HCT116 (cell line): ENCODE results near the gene PLCH2. TPM values are rescaled to one million over a fixed set of nuclear protein-coding genes. Genes with fewer than 3 reads are reported as not detected.

Experiments used
- ATAC-seq: fragments of 200-7000 bp; cut with Tn5 transposase; 2 replicates; pipeline ENCODE4 v1.9.1; 2020; ENCODE audit warnings: mild to moderate bottlenecking, moderate library complexity
- BruUV-seq: library from RNA; stranded (reverse); fragments of 400-500 nt; replicated peaks from 2 replicates; lab custom pipeline; 2021; lab: Mats Ljungman, UMichigan
- CTCF ChIA-PET: fragments of 300-600 bp; sonication (Branson Sonifier 250); formaldehyde crosslinking; loops from one replicate; lab custom pipeline; 2021; ENCODE audit warnings: antibody characterized with exemption; lab: Charles Lee
- POLR2A ChIA-PET: fragments of 300-600, 350-600 bp; sonication (Branson Sonifier 250); formaldehyde crosslinking; loops from one replicate; lab custom pipeline; 2021; ENCODE audit warnings: antibody characterized with exemption; lab: Charles Lee
- RAD21 ChIA-PET, 2 experiments: fragments of 300-600 bp; sonication (Branson Sonifier 250); formaldehyde crosslinking; loops; one replicate each; lab custom pipeline; 2023; ENCODE audit warnings: low total read pairs in 2 of 2; ENCODE audit not compliant: uncharacterized antibody in 2 of 2, unreplicated experiment in 2 of 2, low non-redundant PET in 1 of 2; lab: Charles Lee
- DNase-seq: peaks from one replicate; pipeline ENCODE4 v3.0.0-alpha.2; 2010; ENCODE audit warnings: low read depth, low spot score
- H2AFZ ChIP-seq: fragments of 200-600 bp; shearing (Covaris generic), sonication (generic); 2 replicates; pipeline ENCODE4 v1.6.1; 2017; ENCODE audit warnings: low read depth, mixed run types, mixed read lengths, antibody characterized with exemption, low read length; ENCODE audit not compliant: poor library complexity, severe bottlenecking
- H3K27ac ChIP-seq: 2 replicates; pipeline ENCODE4 v1.5.1; 2012; ENCODE audit warnings: low read depth, low read length
- H3K27me3 ChIP-seq: fragments of 200-600 bp; sonication (generic); 2 replicates; pipeline ENCODE4 v1.6.1; 2016; ENCODE audit warnings: mixed run types, low read length, mixed read lengths; ENCODE audit not compliant: insufficient read depth
- H3K36me3 ChIP-seq, 2 experiments: fragments of 200-500 bp in 1 of 2; fragments of 200-600 bp in 1 of 2; sonication (Bioruptor generic) in 1 of 2; sonication (generic) in 1 of 2; 2 replicates each; pipeline versions ENCODE4 v1.5.1 to v1.6.1; 2014 to 2016; ENCODE audit warnings: low read length in 2 of 2, inconsistent platforms in 1 of 2, mixed read lengths in 1 of 2, mixed run types in 1 of 2; ENCODE audit not compliant: insufficient read depth in 2 of 2, control insufficient read depth in 1 of 2
- H3K4me1 ChIP-seq, 2 experiments: fragments of 200-600 bp in 1 of 2; sonication (generic) in 1 of 2; 2 replicates each; pipeline versions ENCODE4 v1.5.1 to v1.6.1; 2012 to 2017; ENCODE audit warnings: low read length in 2 of 2, inconsistent platforms in 1 of 2, mild to moderate bottlenecking in 1 of 2, mixed read lengths in 1 of 2, mixed run types in 1 of 2, moderate library complexity in 1 of 2; ENCODE audit not compliant: insufficient read depth in 2 of 2, control insufficient read depth in 1 of 2
- H3K4me2 ChIP-seq: fragments of 200-600 bp; sonication (generic); 2 replicates; pipeline ENCODE4 v1.6.1; 2017; ENCODE audit warnings: mixed run types, low read length, mixed read lengths
- H3K4me3 ChIP-seq, 2 experiments: fragments of 200-600 bp in 1 of 2; sonication (generic) in 1 of 2; replicated peaks in 1 of 2; 2 replicates each; pipeline ENCODE4 v1.5.1; 2011 to 2016; ENCODE audit warnings: low read length in 2 of 2, control low read depth in 1 of 2, low read depth in 1 of 2, mild to moderate bottlenecking in 1 of 2, mixed read lengths in 1 of 2, mixed run types in 1 of 2
- H3K79me2 ChIP-seq: fragments of 200-600 bp; sonication (generic); 2 replicates; pipeline ENCODE4 v1.6.1; 2017; ENCODE audit warnings: mild to moderate bottlenecking, mixed run types, low read length, moderate library complexity, mixed read lengths; ENCODE audit not compliant: insufficient read depth
- H3K9ac ChIP-seq: fragments of 200-600 bp; sonication (generic); 2 replicates; pipeline ENCODE4 v1.6.1; 2016; ENCODE audit warnings: low read length, mixed read lengths
- H3K9me2 ChIP-seq: fragments of 200-600 bp; sonication (generic), shearing (Covaris generic); 2 replicates; pipeline ENCODE4 v1.6.1; 2017; ENCODE audit warnings: mixed run types, mild to moderate bottlenecking, moderate library complexity; ENCODE audit not compliant: insufficient read depth
- H3K9me3 ChIP-seq, 2 experiments: fragments of 200-500 bp in 1 of 2; fragments of 200-600 bp in 1 of 2; sonication (Bioruptor generic) in 1 of 2; sonication (generic) in 1 of 2; 2 replicates each; pipeline ENCODE4 v1.6.1; 2014 to 2017; ENCODE audit warnings: low read length in 2 of 2, mixed read lengths in 2 of 2, inconsistent platforms in 1 of 2, low read depth in 1 of 2, mild to moderate bottlenecking in 1 of 2, mixed run types in 1 of 2, moderate library complexity in 1 of 2; ENCODE audit not compliant: control insufficient read depth in 1 of 2, insufficient read depth in 1 of 2
- H4K20me1 ChIP-seq: fragments of 200-600 bp; sonication (generic), shearing (Covaris generic); 2 replicates; pipeline ENCODE4 v1.6.1; 2017; ENCODE audit warnings: mixed run types, mild to moderate bottlenecking, moderate library complexity; ENCODE audit not compliant: insufficient read depth
- CBX3 ChIP-seq: IDR thresholded peaks from 2 replicates; pipeline ENCODE4 v1.6.1; 2012; ENCODE audit warnings: low read depth
- EGR1 ChIP-seq: IDR thresholded peaks from 2 replicates; pipeline ENCODE4 v1.6.1; 2012; ENCODE audit warnings: low read depth
- EZH2phosphoT487 ChIP-seq: fragments of 200-600 bp; IDR thresholded peaks from 2 replicates; pipeline ENCODE4 v1.6.1; 2018; ENCODE audit warnings: antibody characterized with exemption, borderline replicate concordance
- JUND ChIP-seq: IDR thresholded peaks from 2 replicates; pipeline ENCODE4 v1.6.1; 2012
- POLR2AphosphoS5 ChIP-seq: IDR thresholded peaks from 2 replicates; pipeline ENCODE4 v1.6.1; 2011; ENCODE audit warnings: mild to moderate bottlenecking, low read depth, low read length, moderate library complexity
- RAD21 ChIP-seq: IDR thresholded peaks from 2 replicates; pipeline ENCODE4 v1.6.1; 2012; ENCODE audit warnings: low read depth, mild to moderate bottlenecking
- TCF7L2 ChIP-seq: IDR thresholded peaks from 2 replicates; pipeline ENCODE4 v1.7.0; 2011; ENCODE audit warnings: borderline replicate concordance, inconsistent platforms; ENCODE audit not compliant: insufficient read depth, insufficient read length; ENCODE audit errors: extremely low read depth
- YY1 ChIP-seq: IDR thresholded peaks from 2 replicates; pipeline ENCODE4 v1.6.1; 2011; ENCODE audit warnings: low read length, low read depth, moderate library complexity, mild to moderate bottlenecking; ENCODE audit not compliant: insufficient replicate concordance; ENCODE audit errors: extremely low read depth
- intact Hi-C: fragments of 100-400 bp; cut with micrococcal nuclease; formaldehyde crosslinking; loops from 2 replicates; pipeline ENCODE4 v1.10.0; 2022
- total RNA-seq: library from RNA; stranded (reverse); gene quantifications from one replicate; pipeline ENCODE4 v1.2.1, GENCODE V29; 2021; ENCODE audit not compliant: unreplicated experiment
- TF ChIP-seq, protein P1 (sequence below): IDR thresholded peaks from 2 replicates; pipeline ENCODE4 v1.6.1; 2011; ENCODE audit warnings: mild to moderate bottlenecking, low read length, moderate library complexity; ENCODE audit not compliant: insufficient replicate concordance; ENCODE audit errors: extremely low read depth
- TF ChIP-seq, protein P2 (sequence below): IDR thresholded peaks from 2 replicates; pipeline ENCODE4 v1.6.1; 2012

PLCH2 gene
- total RNA-seq, 1 experiment from 2014 or later = 2.0 TPM

DNA sequence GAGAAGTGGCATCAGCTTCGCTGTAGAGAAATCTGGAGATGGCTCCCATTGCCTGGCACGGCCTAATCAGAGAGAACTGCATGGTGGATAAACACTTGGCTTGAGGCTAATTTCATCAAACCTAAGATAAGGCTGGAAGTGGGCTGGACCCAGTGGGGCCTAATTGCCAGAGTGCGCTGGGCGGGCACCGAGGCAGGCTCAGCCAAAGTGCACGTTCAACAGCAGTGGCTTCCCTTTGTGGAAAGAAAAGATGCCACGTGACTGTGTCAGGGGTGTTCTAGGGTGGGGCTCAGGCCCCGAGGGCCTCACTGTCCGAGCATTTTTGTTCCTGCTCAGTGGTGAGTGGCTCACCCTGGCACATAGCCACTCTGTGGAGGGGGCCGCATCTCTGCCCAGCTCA is 5.8 kb downstream of the PLCH2 start:
- no peaks in the 10 kb centered on the region for H3K27me3 ChIP-seq
- no peaks in the 10 kb centered on the region for H3K36me3 ChIP-seq
- H2AFZ ChIP-seq = no peak overlapping the region
- ChIA-PET POLR2A (no interaction called here), RAD21 (no interaction called here)
- DNase-seq = no peak
- no peaks in the 10 kb centered on the region for H3K9me2 ChIP-seq
- no peak overlapping the region for H3K27ac ChIP-seq
- H4K20me1 ChIP-seq = no peaks in the 10 kb centered on the region
- H3K9ac ChIP-seq = no peak overlapping the region
- intact Hi-C loops = no loop called here
- no peaks in the 10 kb centered on the region for H3K9me3 ChIP-seq
- no peaks in the 10 kb centered on the region for H3K79me2 ChIP-seq
- H3K4me3 ChIP-seq = no peak overlapping the region
- BruUV-seq = no TSS peak
- H3K4me2 ChIP-seq = no peak overlapping the region
- TF ChIP-seq, protein P1, sequence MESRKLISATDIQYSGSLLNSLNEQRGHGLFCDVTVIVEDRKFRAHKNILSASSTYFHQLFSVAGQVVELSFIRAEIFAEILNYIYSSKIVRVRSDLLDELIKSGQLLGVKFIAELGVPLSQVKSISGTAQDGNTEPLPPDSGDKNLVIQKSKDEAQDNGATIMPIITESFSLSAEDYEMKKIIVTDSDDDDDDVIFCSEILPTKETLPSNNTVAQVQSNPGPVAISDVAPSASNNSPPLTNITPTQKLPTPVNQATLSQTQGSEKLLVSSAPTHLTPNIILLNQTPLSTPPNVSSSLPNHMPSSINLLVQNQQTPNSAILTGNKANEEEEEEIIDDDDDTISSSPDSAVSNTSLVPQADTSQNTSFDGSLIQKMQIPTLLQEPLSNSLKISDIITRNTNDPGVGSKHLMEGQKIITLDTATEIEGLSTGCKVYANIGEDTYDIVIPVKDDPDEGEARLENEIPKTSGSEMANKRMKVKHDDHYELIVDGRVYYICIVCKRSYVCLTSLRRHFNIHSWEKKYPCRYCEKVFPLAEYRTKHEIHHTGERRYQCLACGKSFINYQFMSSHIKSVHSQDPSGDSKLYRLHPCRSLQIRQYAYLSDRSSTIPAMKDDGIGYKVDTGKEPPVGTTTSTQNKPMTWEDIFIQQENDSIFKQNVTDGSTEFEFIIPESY = no peak
- TF ChIP-seq EGR1 (no peak), JUND (no peak), POLR2AphosphoS5 (no peak), EZH2phosphoT487 (no peak), RAD21 (no peak), YY1 (no peak), CBX3 (no peak), TCF7L2 (no peak)
- TF ChIP-seq, protein P2, sequence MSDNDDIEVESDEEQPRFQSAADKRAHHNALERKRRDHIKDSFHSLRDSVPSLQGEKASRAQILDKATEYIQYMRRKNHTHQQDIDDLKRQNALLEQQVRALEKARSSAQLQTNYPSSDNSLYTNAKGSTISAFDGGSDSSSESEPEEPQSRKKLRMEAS = no peak
- TF ChIP-seq, all 23 proteins: peak for 0
- H3K4me1 ChIP-seq = no peaks in the 10 kb centered on the region
- no peak for ATAC-seq
- CTCF ChIA-PET = no interaction called here
